ENCODE measurements around the gene HSPB8. TPM values are rescaled to one million over a fixed set of nuclear protein-coding genes. Genes with fewer than 3 reads are reported as not detected.

Gene HSPB8, protein sequence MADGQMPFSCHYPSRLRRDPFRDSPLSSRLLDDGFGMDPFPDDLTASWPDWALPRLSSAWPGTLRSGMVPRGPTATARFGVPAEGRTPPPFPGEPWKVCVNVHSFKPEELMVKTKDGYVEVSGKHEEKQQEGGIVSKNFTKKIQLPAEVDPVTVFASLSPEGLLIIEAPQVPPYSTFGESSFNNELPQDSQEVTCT
- total RNA-seq, result 10.1 and 10.9 TPM in 2 replicates

DNA sequence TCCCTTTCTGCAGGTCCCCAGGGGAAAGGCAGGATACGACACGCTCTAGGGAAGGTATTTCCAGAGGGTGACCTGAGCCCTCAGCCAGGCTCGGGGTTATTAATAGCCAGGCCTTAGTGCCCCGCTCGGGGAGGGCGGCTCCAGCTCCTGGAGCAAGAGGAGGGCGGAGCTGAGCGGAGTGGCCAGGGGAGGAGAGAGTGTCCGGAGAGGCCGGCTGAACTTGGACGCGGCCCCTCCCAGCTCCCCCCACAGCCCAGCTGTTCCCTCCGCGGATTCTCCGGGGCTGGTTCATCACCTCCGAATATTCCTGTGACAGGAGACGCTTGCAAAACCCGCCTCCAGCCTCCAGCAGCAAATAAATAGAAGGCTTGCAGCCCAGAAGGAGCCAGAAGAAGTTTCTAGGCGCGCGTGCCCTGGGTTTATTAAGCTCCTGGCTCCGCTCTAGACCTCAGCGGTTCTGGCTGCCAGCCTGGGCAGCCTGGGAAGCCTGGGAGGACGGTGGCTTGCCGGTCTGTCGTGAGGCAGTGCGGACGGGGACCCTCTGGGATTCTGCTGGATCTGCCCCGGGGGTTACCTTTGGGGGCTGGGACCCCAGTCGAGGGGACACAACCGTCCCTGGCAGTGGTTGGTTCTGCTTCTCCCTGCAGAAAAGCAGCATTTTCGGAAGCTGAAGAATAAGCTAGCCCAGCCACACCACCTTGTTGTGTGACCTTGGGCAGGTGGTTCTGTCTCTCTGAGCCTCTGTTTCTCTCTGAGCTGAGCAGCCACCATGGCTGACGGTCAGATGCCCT is at the start of gene HSPB8:
HSPB8 (plus strand) TSS at position 388 of the 791 bp plus-strand sequence; CDS start at position 770, 382 bp downstream.

Other genes with a start within 250 kb of the HSPB8 start
- not detected in 2 replicates for gene SRRM4, start 197.4 kb upstream of the HSPB8 start, total RNA-seq
- gene CCDC60, start 155.8 kb downstream of the HSPB8 start, total RNA-seq, result not detected in 2 replicates

Data from cardiac ventricle fibroblast (primary cell).